ENCODE results near the gene SKIC8.
A peak's percentile ranks its signal among the peaks of the same experiment; 100 is the strongest.
"Not testable (repeated sequence)": the region's sequence is repeated elsewhere in the genome, so short reads cannot be mapped to it uniquely, and the experiment has no call there.

The SKIC8 gene

GRCh38 chr15:78247911-78248310 is 51.5 kb downstream of the SKIC8 start:
- no peak overlapping the region for H3K27ac ChIP-seq
- TF ChIP-seq CTCF (conservative IDR thresholded peaks at IDR 0.05) (no peak), ZFX (IDR thresholded peaks at IDR 0.05) (no peak)

DNA sequence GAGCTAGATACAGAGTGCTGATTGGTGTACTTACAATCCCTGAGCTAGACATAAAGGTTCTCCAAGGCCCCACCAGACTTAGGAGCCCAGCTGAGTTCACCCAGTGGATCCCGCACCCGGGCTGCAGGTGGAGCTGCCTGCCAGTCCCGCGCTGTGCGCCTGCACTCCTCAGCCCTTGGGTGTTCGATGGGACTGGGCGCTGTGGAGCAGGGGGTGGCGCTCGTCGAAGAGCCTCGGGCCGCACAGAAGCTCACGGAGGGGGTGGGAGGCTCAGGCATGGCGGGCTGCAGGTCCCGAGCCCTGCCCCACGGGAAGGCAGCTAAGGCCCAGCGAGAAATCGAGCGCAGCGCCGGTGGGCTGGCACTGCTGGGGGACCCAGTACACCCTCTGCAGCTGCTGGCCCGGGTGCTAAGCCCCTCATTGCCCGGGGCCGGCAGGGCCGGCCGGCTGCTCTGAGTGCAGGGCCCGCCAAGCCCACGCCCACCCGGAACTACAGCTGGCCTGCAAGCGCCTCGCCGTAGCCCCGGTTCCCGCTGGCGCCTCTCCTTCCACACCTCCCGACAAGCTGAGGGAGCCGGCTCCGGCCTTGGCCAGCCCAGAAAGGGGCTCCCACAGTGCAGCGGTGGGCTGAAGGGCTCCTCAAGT is 53.3 kb downstream of the SKIC8 start:
- H3K27ac ChIP-seq, result not testable (repeated sequence)

DNA sequence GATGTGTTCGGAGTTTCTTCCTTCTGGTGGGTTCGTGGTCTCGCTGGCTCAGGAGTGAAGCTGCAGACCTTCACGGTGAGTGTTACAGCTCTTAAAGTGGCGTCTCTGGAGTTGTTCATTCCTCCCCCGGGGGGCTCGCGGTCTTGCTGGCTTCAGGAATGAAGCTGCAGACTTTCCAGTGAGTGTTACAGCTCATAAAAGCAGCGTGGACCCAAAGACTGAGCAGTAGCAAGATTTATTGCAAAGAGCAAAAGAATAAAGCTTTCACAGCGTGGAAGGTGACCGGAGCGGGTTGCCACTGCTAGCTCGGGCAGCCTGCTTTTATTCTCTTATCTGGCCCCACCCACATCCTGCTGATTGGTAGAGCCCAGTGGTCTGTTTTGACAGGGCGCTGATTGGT is 54.0 kb downstream of the SKIC8 start:
- not testable (repeated sequence) for H3K27ac ChIP-seq

DNA sequence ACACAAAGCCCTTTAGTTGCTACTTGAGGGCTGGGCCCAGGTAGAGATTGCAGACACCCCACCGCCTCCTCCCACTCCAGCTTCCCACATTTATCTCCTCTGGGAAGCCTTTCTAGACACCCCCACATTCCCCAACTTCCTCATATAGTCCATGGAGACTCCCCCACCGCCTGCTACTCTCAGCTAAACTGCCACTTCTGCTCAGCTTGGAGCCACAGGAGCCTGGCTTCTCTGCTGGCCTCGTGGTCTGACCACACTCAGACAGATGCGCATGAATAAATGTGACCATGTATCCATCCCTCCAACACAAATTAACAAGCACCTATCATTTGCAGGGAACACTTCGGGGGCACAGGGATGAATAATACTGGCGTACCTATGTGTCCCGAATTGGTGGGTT is 54.5 kb downstream of the SKIC8 start:
- TF ChIP-seq CTCF (conservative IDR thresholded peaks at IDR 0.05) (no peak), ZFX (IDR thresholded peaks at IDR 0.05) (no peak)
- no peak overlapping the region for H3K27ac ChIP-seq

- no peak overlapping the region; the same call in 1 of the 2 replicates for H3K27ac ChIP-seq
- TF ChIP-seq ZFX (IDR thresholded peaks at IDR 0.05) (no peak), CTCF (conservative IDR thresholded peaks at IDR 0.05) (no peak)
These were observed 55.3 kb downstream of the SKIC8 start for GRCh38 chr15:78244101-78244500.

- TF ChIP-seq CTCF (conservative IDR thresholded peaks at IDR 0.05) (no peak), ZFX (IDR thresholded peaks at IDR 0.05) (no peak)
- no peak overlapping the region; the same call in 1 of the 2 replicates for H3K27ac ChIP-seq
These were observed 55.9 kb downstream of the SKIC8 start for GRCh38 chr15:78243491-78243941.

DNA sequence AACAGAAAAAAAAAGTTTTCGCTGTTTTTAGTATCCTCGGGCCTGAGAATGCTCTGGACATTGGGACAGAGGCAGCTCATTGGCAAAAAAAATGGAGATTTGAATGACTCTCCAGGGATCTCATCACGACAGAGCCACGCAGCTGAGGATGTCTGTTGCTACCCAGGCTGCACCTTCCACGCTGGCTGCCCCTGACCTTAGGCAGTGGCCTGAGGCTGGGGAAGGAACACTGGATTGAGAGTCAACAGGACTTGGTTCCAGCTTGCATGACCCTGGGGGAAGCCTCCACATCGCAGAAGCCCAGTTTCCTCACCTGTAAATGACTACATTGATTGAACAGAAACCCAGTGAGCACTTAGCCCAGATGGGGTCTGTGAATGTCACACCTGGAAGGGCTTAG is 56.4 kb downstream of the SKIC8 start:
- no peak overlapping the region for H3K27ac ChIP-seq

DNA sequence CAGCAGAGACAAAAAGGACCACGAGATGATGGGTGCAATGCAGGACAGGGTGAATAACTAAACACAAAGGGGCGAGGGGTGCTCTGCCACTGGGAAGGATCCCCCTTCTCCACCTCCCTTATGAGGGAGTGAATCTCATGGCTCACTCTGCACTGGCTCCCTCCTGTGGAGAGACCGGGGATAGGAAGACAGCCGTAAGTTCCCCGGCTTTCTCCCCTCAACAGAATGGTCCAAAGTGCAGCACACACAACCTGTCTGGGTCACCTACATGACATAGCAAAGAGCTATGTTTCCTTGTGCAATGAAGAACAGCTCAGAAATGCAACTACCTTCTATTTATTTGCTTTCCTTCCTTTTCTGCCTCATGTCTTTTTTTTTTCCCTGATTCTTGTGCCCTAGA is 57.3 kb downstream of the SKIC8 start:
- no peak overlapping the region for H3K27ac ChIP-seq
- TF ChIP-seq ZFX (IDR thresholded peaks at IDR 0.05) (no peak), CTCF (conservative IDR thresholded peaks at IDR 0.05) (peak; percentile 61)

More for the DNA sequence above, 56.4 kb downstream of the SKIC8 start:
- TF ChIP-seq CTCF (conservative IDR thresholded peaks at IDR 0.05), result no peak
- TF ChIP-seq ZFX (IDR thresholded peaks at IDR 0.05), result no peak
